ENCODE data around the gene C10orf90.
A peak's percentile ranks its signal among the peaks of the same experiment; 100 is the strongest.

Gene C10orf90

GRCh38 chr10:126422567-126422966, 247.9 kb downstream of the C10orf90 start:
- TF ChIP-seq CTCF (IDR thresholded peaks at IDR 0.05; ENCODE audit: poor library complexity, severe bottlenecking) = no peak
- DNase-seq (ENCODE audit: low spot score) (no peak), ATAC-seq (ENCODE audit: low read depth) (peak; percentile 35; the same call in 1 of the 3 replicates)
- H3K9me3 ChIP-seq (ENCODE audit: severe bottlenecking) = peaks cover 8% of the 10 kb centered on the region
- peaks cover 14% of the 10 kb centered on the region for H3K4me1 ChIP-seq (ENCODE audit: insufficient read depth, poor library complexity, severe bottlenecking)
- peak overlapping the region; percentile 10 for H3K27ac ChIP-seq (ENCODE audit: poor library complexity, severe bottlenecking)
- no peaks in the 10 kb centered on the region for H3K27me3 ChIP-seq (ENCODE audit: insufficient read depth, poor library complexity, severe bottlenecking)
- no peaks in the 10 kb centered on the region for H3K36me3 ChIP-seq (ENCODE audit: low read depth)
- no peak overlapping the region for H3K4me3 ChIP-seq (ENCODE audit: severe bottlenecking)

GRCh38 chr10:126421756-126422256, 248.7 kb downstream of the C10orf90 start:
- peaks cover 14% of the 10 kb centered on the region for H3K4me1 ChIP-seq (ENCODE audit: insufficient read depth, poor library complexity, severe bottlenecking)
- H3K27ac ChIP-seq (ENCODE audit: poor library complexity, severe bottlenecking) = peak overlapping the region; percentile 10
- TF ChIP-seq CTCF (IDR thresholded peaks at IDR 0.05; ENCODE audit: poor library complexity, severe bottlenecking) = no peak
- ATAC-seq (ENCODE audit: low read depth) = peak; percentile 74
- H3K27me3 ChIP-seq (ENCODE audit: insufficient read depth, poor library complexity, severe bottlenecking) = no peaks in the 10 kb centered on the region
- no peak for DNase-seq (ENCODE audit: low spot score)
- peaks cover 8% of the 10 kb centered on the region for H3K9me3 ChIP-seq (ENCODE audit: severe bottlenecking)
- no peaks in the 10 kb centered on the region for H3K36me3 ChIP-seq (ENCODE audit: low read depth)
- no peak overlapping the region for H3K4me3 ChIP-seq (ENCODE audit: severe bottlenecking)

- Histone ChIP-seq H3K4me3 (ENCODE audit: severe bottlenecking) (no peak overlapping the region), H3K4me1 (ENCODE audit: insufficient read depth, poor library complexity, severe bottlenecking) (peaks cover 14% of the 10 kb centered on the region), H3K27ac (ENCODE audit: poor library complexity, severe bottlenecking) (no peak overlapping the region), H3K36me3 (ENCODE audit: low read depth) (no peaks in the 10 kb centered on the region), H3K9me3 (ENCODE audit: severe bottlenecking) (peaks cover 8% of the 10 kb centered on the region), H3K27me3 (ENCODE audit: insufficient read depth, poor library complexity, severe bottlenecking) (no peaks in the 10 kb centered on the region)
- TF ChIP-seq CTCF (IDR thresholded peaks at IDR 0.05; ENCODE audit: poor library complexity, severe bottlenecking) = no peak
- DNase-seq (ENCODE audit: low spot score) (no peak), ATAC-seq (ENCODE audit: low read depth) (no peak)
Observed at GRCh38 chr10:126420567-126421300, 249.8 kb downstream of the C10orf90 start.

- no peak for ATAC-seq (ENCODE audit: low read depth)
- Histone ChIP-seq H3K36me3 (ENCODE audit: low read depth) (no peaks in the 10 kb centered on the region), H3K27me3 (ENCODE audit: insufficient read depth, poor library complexity, severe bottlenecking) (no peaks in the 10 kb centered on the region), H3K4me3 (ENCODE audit: severe bottlenecking) (no peak overlapping the region), H3K9me3 (ENCODE audit: severe bottlenecking) (no peaks in the 10 kb centered on the region), H3K4me1 (ENCODE audit: insufficient read depth, poor library complexity, severe bottlenecking) (peaks cover 9% of the 10 kb centered on the region), H3K27ac (ENCODE audit: poor library complexity, severe bottlenecking) (no peak overlapping the region)
- DNase-seq (ENCODE audit: low spot score) = no peak
- no peak for TF ChIP-seq CTCF (IDR thresholded peaks at IDR 0.05; ENCODE audit: poor library complexity, severe bottlenecking)
Observed at GRCh38 chr10:126417220-126417825, 253.2 kb downstream of the C10orf90 start.

GRCh38 chr10:126409821-126410220, 260.7 kb downstream of the C10orf90 start:
- H3K27me3 ChIP-seq (ENCODE audit: insufficient read depth, poor library complexity, severe bottlenecking) = no peaks in the 10 kb centered on the region
- H3K9me3 ChIP-seq (ENCODE audit: severe bottlenecking) = no peaks in the 10 kb centered on the region
- H3K36me3 ChIP-seq (ENCODE audit: low read depth) = no peaks in the 10 kb centered on the region
- ATAC-seq (ENCODE audit: low read depth) (no peak), DNase-seq (ENCODE audit: low spot score) (no peak)
- H3K4me1 ChIP-seq (ENCODE audit: insufficient read depth, poor library complexity, severe bottlenecking) = no peaks in the 10 kb centered on the region
- H3K4me3 ChIP-seq (ENCODE audit: severe bottlenecking) = no peak overlapping the region
- TF ChIP-seq CTCF (IDR thresholded peaks at IDR 0.05; ENCODE audit: poor library complexity, severe bottlenecking) = no peak
- H3K27ac ChIP-seq (ENCODE audit: poor library complexity, severe bottlenecking) = no peak overlapping the region

All from RWPE2 (cell line).